Mucosa of stomach (tissue), 1 donor: Measurements from ENCODE around the gene BBLN.
"Not testable (repeated sequence)": the region's sequence is repeated elsewhere in the genome, so short reads cannot be mapped to it uniquely, and the experiment has no call there.

ENCODE experiments used
- H3K27me3 ChIP-seq: one replicate; pipeline ENCODE4 v1.7.0; 2013; ENCODE audit warnings: mild to moderate bottlenecking, low read length; ENCODE audit not compliant: control insufficient read depth, insufficient read depth
- H3K36me3 ChIP-seq: one replicate; pipeline ENCODE4 v1.7.0; 2013; ENCODE audit warnings: low read length; ENCODE audit not compliant: control insufficient read depth, insufficient read depth
- H3K4me1 ChIP-seq: one replicate; pipeline ENCODE4 v1.7.0; 2013; ENCODE audit warnings: mild to moderate bottlenecking, low read length; ENCODE audit not compliant: control insufficient read depth, insufficient read depth
- H3K4me3 ChIP-seq: one replicate; pipeline ENCODE4 v1.7.0; 2013; ENCODE audit warnings: low read length
- H3K9ac ChIP-seq: one replicate; pipeline ENCODE4 v1.7.0; 2013; ENCODE audit warnings: mild to moderate bottlenecking, low read length, moderate library complexity
- H3K9me3 ChIP-seq: one replicate; pipeline ENCODE4 v1.7.0; 2013; ENCODE audit warnings: mild to moderate bottlenecking, low read length, moderate library complexity; ENCODE audit not compliant: control insufficient read depth
- donor health status: Pancreatic carcinoma.

Gene BBLN

DNA sequence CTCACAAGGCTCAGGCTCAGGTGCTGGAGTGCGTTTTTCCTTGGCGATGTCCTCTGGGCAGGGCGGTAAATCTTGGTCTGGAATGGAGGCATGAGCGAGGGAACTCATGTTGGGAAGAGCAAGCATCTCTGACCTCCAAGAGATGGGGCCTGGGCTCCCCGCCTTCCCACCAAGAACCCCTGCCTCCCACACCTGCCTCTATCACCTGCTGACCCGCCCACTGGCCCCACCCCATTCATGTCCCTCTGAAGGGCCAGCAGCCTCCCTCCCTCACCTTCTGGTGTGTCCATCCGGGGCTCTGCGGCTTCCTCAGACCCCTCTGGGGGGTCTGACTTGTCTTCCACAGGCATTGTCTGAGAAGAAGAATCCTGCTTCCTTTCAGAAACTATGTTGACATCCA is 20.4 kb downstream of the BBLN start:
- Histone ChIP-seq H3K36me3 (peaks cover 25% of the 10 kb centered on the region), H3K4me1 (no peaks in the 10 kb centered on the region)

DNA sequence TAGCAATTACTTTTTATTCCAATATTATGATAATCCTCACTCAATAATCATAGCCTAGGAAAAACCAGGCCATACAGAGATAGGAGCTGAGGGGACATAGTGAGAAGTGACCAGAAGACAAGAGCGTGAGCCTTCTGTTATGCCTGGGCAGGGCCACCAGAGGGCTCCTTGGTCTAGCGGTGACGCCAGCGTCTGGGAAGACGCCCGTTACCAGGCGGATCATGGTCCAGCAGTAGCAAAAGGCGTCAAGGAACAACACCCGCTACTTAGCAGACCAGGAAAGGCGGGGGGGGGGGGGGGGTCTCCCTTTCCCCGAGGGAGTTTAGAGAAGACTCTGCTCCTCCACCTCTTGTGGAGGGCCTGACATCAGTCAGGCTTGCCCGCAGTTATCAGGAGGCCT is 21.4 kb downstream of the BBLN start:
- H3K9me3 ChIP-seq, H3K27me3 ChIP-seq, H3K4me1 ChIP-seq, H3K9ac ChIP-seq, H3K4me3 ChIP-seq: not testable (repeated sequence)
- peaks cover 18% of the 10 kb centered on the region for H3K36me3 ChIP-seq

More for the DNA sequence above, 20.4 kb downstream of the BBLN start:
- Histone ChIP-seq H3K27me3 (no peaks in the 10 kb centered on the region), H3K4me3 (no peak overlapping the region), H3K9me3 (no peaks in the 10 kb centered on the region), H3K9ac (no peak overlapping the region)

DNA sequence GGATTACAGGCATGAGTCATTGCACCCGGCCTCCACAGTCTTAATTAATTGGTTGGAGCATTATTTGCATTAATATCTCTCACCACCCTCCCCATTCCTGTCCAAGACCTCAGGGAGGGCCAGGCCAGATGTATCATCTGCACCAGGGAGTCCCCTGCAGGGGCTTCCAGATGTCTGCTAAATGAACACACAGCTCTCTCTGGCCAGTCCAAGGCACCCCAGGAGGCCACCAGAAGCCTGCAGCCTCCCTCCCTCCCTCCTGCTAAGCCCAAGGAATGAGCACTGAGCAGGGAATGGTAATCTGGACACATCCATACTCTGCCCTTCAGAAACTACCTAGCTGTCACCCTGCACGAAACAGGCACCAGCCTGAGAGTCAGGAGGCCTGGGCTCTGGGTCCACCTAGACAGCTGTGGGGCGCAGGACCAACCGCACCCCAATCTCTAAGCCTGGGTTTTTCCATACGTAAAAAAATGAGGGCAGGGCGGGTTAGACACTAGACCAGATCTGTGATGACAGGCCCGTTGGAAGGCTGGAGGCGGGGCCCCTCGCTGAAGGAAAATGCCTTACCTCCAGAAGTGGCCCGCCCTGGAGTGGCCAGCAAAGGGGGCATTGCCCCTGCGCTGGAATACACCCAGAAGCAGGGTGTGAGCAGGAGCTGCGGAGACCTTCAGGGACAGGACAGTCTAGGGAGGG is 23.0 kb downstream of the BBLN start:
- Histone ChIP-seq H3K27me3 (no peaks in the 10 kb centered on the region), H3K9me3 (no peaks in the 10 kb centered on the region), H3K4me3 (no peak overlapping the region), H3K36me3 (peaks cover 12% of the 10 kb centered on the region), H3K4me1 (no peaks in the 10 kb centered on the region), H3K9ac (no peak overlapping the region)

DNA sequence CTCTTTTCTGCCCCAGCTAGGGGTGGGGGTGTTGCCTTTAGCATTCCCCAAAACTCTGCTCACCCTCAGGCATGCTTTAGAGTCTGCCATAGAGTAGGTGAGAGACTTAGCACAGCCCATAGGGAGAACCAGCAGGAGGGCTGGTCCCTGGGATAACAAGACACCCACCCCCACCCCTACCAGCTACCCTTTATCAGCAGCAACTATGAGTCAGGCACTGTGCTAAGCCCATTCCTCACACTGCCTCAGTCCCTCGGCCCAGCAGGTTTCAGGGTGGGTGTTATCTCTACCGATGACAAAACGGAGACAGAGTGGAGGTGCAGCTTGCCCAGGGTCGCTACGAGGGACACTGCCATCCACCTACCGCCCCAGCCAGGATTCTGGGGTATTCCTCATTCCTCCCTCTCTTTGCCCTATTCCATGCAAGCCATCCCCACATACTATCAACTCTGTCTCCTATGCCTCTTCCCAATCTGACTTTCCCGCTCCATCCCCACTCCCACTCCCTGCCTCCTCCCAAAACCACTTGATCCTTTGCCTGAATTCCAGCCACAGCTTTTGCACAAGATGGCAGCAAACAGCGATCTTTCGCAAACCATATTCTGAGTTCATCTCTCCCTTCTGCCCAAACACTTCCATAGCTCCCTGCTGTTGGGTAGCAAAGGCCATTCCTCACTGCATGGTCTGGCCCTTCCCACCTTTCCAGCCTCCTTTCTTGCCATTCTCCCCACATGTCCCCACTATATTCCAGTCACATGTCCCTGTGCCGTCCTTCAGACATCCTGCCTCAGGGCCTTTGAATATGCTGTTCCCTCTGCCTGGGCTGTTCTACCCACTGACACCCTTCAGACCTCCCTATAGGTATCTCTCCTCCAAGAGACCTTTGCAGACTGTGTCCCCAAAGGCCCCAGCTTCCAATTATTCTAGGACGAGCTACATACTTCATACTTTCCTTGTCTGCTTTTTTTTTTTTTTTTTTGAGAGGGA is 26.2 kb downstream of the BBLN start:
- Histone ChIP-seq H3K9ac (no peak overlapping the region), H3K4me1 (peaks cover 12% of the 10 kb centered on the region)

DNA sequence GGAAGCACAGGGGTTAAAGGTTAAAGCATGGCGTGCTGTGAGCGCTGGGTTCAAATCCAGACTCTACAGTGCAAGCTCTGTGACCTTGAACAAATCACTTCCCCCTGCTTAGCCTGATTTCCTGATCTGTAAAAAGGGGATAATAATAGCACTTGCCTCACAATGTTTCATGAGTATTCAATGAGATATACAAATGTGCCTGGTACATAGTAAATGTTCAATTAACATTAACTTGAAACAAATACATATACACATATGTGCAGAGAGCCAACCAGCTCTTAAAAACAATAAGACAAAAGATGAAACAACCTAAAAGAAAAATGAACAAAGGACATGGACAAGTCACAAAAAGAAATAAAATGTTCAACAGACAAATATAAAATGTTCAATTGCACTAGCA is 27.3 kb downstream of the BBLN start:
- Histone ChIP-seq H3K36me3 (no peaks in the 10 kb centered on the region), H3K27me3 (no peaks in the 10 kb centered on the region), H3K4me3 (no peak overlapping the region)

More for the DNA sequence above, 26.2 kb downstream of the BBLN start:
- Histone ChIP-seq H3K27me3 (no peaks in the 10 kb centered on the region), H3K36me3 (no peaks in the 10 kb centered on the region), H3K4me3 (no peak overlapping the region), H3K9me3 (no peaks in the 10 kb centered on the region)

DNA sequence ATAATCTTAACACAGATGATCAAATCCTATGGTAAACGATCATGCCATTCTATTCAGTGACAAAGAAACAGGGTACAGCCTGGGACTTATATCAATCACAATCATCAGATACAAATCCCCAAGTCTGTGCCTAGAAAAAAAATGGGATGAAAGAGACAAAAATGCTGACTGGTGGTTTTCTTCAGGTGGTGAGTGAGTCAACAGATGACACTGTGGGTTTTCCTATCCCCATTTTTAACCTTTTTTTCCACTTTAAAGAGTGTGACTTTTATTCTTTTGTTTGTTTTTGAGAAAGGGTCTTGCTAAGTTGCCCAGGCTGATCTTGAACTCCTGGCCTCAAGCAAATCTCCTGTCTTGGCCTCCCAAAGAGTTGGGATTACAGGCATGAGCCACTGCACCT is 28.1 kb downstream of the BBLN start:
- Histone ChIP-seq H3K4me3 (no peak overlapping the region), H3K9ac (no peak overlapping the region), H3K27me3 (no peaks in the 10 kb centered on the region), H3K9me3 (no peaks in the 10 kb centered on the region), H3K36me3 (no peaks in the 10 kb centered on the region), H3K4me1 (peaks cover 15% of the 10 kb centered on the region)

More for the DNA sequence above, 27.3 kb downstream of the BBLN start:
- Histone ChIP-seq H3K9me3 (no peaks in the 10 kb centered on the region), H3K4me1 (peaks cover 12% of the 10 kb centered on the region), H3K9ac (no peak overlapping the region)

DNA sequence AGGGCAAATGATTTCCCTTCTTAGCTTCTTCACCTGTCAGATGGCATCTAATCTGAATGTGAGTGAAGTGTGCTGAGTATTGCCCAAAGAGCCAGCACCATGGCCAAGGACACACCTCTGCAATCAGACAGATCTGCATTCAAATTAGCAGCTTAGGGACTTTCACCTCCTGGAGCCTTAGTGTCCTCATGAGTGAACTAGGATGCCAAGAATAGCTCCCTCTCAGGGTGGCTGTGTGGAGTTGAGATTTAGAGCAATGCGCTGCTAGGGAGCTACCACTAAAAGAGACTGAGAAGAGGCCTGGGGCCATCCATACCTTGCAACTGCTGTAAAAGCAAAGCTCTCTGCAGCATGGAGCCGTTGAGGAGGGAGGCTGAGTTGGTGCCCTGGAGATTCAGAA is 29.9 kb downstream of the BBLN start:
- H3K9ac ChIP-seq = no peak overlapping the region
- H3K9me3 ChIP-seq = no peaks in the 10 kb centered on the region
- no peaks in the 10 kb centered on the region for H3K36me3 ChIP-seq
- H3K27me3 ChIP-seq = no peaks in the 10 kb centered on the region
- peaks cover 15% of the 10 kb centered on the region for H3K4me1 ChIP-seq
- H3K4me3 ChIP-seq = no peak overlapping the region

DNA sequence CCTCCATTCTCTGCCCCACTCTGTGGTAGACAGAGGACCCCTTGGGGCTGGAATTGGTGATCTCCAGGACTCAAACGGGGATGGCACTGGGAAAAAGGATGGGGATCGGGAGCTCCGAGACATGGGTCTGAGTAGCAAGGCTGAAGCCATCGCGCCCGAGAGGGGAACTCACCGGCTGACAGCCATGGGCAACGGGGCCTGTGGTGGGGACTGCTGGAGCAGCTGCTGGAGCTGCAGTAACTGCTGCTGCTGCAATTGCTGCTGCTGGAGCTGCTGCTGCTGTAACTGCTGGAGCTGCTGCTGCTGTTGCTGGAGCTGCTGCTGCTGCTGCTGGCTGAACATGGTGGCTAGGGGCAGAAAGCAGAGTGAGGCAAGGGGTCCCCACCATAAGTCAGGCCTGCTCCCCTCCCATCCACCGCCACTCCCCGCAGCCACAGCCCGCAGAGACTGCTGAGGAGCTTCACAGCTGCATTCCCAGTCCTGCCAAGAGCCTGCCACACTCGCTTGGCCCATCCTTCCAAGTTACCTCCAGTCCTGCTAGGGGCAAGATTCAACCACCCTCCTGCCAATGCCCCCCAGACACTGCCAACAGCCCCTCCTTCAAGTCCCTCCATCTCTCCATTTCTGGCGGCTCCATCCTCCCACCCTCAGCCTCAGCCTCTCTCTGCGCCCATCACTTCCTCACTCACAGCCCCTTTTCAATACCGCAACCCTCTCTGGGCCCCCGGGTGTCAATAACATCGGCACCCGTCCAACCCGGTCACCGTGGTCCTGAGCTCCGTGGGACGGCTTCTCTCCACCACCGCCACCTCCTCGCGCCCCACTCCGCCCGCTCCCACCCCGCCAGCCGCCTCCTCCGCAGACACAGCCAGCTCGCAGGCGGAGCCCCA is 30.7 kb downstream of the BBLN start:
- Histone ChIP-seq H3K4me1 (peaks cover 15% of the 10 kb centered on the region), H3K27me3 (no peaks in the 10 kb centered on the region), H3K9me3 (no peaks in the 10 kb centered on the region)

DNA sequence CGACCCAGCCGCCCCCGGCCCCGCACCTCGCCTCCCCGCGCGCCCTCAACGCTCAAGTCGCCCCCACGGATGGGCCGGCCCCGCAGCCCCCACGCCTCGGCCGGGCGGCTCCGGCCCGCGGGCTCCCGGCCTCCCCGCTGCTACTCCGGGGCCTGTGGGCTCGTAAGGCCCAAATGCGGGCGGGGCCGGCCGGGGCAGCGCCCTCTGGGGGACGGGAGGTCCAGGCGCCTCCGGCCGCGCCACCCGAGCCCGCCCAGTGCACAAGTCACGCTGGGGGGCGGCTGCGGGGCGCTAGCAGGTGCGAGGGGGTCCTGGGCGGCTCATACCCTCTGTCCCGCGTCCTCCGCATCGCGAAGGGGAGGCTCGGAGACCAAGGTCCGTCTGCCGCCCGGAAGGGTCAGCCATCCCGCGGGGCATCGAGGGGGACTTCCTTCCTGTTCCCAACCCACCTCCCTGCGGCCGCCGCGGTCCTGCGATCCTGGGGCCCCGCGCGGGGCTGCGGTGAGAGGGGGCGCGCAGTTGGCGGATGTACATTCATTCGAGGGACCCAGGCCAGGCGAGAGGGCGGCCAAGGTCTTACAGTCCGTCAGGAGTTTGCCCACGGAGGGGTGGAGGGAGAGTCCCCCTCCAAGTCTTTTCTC is 31.5 kb downstream of the BBLN start, which contains the start of gene CIZ1:
Gene CIZ1, minus strand, starts transcription at position 167 of the 641 bp plus-strand sequence. CDS start 715 bp downstream, outside the sequence.
- Histone ChIP-seq H3K9me3 (no peaks in the 10 kb centered on the region), H3K4me3 (peak within 1 kb of the TSS; percentile 87), H3K27me3 (no peaks in the 10 kb centered on the region), H3K36me3 (no peaks in the 10 kb centered on the region), H3K9ac (peak within 1 kb of the TSS; percentile 99), H3K4me1 (peaks cover 15% of the 10 kb centered on the region)

More for the DNA sequence above, 30.7 kb downstream of the BBLN start:
- Histone ChIP-seq H3K4me3 (peak overlapping the region; percentile 85), H3K36me3 (no peaks in the 10 kb centered on the region), H3K9ac (peak overlapping the region; percentile 99)

DNA sequence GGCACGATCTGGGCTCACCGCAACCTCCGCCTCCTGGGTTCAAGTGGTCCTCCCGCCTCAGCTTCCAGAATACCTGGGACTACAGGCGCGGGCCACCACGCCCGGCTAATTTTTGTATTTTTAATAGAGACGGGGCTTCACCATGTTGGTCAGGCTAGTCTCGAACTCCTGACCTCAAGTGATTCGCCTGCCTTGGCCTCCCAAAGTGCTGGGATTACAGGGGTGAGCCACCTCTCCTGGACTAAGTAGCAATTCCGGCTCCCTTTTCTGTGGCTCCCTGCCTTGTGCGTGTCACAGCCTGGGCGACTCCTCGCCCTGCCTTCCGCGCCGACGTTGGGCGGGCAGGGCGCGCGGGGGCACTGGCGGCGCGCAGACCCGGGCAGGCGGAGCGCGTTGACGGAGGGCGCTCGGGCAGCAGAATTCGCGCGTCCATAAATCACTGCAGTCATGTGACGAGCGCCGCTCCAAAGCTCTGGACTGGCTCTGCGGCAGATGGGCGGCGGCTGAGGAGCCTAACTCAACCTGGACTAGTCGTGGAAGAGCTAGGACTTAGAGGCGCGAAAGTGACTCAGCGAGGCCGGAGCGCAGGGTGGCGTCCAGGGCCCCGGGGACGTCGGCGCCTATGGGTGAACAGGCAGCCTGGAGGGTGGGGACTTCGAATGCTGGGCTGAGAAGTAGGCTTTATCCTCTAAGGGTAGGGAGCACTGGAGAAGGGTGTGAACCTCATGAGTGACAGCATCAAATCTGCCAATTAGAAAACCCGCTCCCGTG is 32.7 kb downstream of the BBLN start:
- peaks cover 15% of the 10 kb centered on the region for H3K4me1 ChIP-seq
- H3K4me3 ChIP-seq = no peak overlapping the region
- no peaks in the 10 kb centered on the region for H3K27me3 ChIP-seq
- no peaks in the 10 kb centered on the region for H3K36me3 ChIP-seq
- H3K9ac ChIP-seq = peak overlapping the region; percentile 99
- no peaks in the 10 kb centered on the region for H3K9me3 ChIP-seq
